Vagina (tissue), 2 donors: ENCODE measurements around the gene MPEG1.

Experiments used
- CTCF ChIP-seq, 3 experiments: fragments of 450-650 bp in 2 of 3; fragments of 200-600 bp in 1 of 3; sonication (generic) in 1 of 3; IDR thresholded peaks; one replicate each; pipeline ENCODE4 v1.5.1; 2017 to 2019; ENCODE audit warnings: antibody characterized with exemption in 3 of 3, mild to moderate bottlenecking in 2 of 3, moderate library complexity in 2 of 3
- POLR2A ChIP-seq, 2 donors: fragments of 450-650 bp; IDR thresholded peaks; one replicate each; pipeline ENCODE4 v1.6.1; 2017; ENCODE audit warnings: antibody characterized with exemption in 2 of 2, mild to moderate bottlenecking in 2 of 2, moderate library complexity in 2 of 2

GRCh38 chr11:59197991-59198390, 14.7 kb downstream of the MPEG1 start:
- no peak for TF ChIP-seq CTCF (IDR thresholded peaks at IDR 0.05)
- TF ChIP-seq POLR2A (IDR thresholded peaks at IDR 0.05), result no peak
